AG09319 (cell line): Measurements from ENCODE around the gene CD247.

Experiments used
- DNase-seq: peaks from one replicate; pipeline ENCODE4 v3.0.0-alpha.2; 2010; ENCODE audit warnings: low read depth; ENCODE audit errors: extremely low read depth
- CTCF ChIP-seq: IDR thresholded peaks from 2 replicates; pipeline ENCODE4 v1.5.1; 2011; ENCODE audit warnings: low read depth, mild to moderate bottlenecking, inconsistent platforms, low read length, moderate library complexity

CD247 gene

GRCh38 chr1:167426716-167427115 is 91.6 kb downstream of the CD247 start:
- no peak for DNase-seq
- TF ChIP-seq CTCF = no peak

- DNase-seq = no peak
- no peak for TF ChIP-seq CTCF
These were observed 92.8 kb downstream of the CD247 start for GRCh38 chr1:167425482-167425881.

DNA sequence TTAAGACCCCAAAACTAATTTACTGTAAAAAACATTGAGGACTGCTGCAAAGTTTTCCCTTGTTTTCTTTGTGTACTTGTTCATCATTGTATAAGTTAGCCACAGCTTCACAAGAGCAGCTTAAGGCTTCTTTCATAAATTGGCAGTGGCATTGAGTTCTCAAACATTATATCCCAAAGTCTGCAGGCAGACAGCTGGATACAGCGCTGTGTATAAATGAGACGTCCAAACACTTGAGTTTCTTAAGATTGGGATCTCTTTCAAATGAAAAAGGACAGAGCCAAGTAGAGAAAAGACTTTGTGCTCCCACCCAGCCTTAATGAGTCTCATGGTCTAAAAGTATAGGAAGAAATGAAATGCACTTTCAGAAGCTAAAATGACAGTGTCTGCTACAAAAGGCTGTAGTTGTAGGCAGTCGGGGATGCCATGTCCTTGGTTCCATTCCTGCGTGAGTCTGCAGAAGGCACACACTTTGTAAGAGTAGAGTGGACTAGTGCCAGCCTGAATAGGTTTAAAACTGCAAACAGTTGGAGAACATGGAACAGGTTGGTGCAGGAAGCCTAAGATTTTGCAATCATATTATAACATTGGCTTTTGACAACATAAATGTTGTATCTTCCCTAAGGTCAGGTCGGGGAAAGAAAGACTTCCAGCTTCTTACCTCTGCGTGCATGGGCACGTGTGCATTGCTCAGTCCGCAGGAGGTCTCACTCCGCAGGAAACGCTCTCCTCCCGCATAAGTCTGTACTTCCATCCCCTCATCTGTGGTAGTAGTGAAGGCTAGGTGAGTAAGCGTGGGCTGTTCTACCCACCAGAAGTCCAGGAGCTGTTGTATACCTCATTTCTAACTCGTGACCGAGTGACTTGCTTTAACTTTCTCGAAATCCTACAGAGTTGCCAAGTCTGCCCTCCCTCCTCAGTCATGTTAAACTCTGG is 94.4 kb downstream of the CD247 start:
- DNase-seq = no peak
- no peak for TF ChIP-seq CTCF

- DNase-seq = no peak
- no peak for TF ChIP-seq CTCF
These were observed 97.8 kb downstream of the CD247 start for GRCh38 chr1:167420510-167420909.

GRCh38 chr1:167419245-167419644 is 99.1 kb downstream of the CD247 start:
- no peak for DNase-seq
- TF ChIP-seq CTCF = no peak

DNA sequence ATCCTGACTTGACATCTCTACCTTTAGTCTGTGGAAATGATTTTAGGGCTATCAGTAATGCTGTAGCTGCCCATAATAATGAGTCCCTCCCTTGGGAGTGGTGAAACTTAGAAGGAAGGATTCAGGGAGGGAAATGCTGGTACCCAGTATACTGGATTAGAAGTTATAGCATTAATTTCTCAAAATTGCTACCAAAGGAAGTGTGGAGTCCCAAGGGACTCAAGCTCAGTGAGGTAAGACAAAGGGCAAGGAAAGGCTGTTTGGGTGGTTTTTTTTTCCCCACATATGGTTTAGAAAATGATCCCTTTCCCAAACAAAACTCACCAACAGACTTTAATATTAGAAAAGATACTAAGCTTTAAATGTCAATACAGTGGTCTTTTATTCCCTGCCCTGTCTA is 99.9 kb downstream of the CD247 start:
- no peak for DNase-seq

More for the DNA sequence above, 99.9 kb downstream of the CD247 start:
- no peak for TF ChIP-seq CTCF
